OCI-LY1 (cell line): ENCODE data around the gene ST6GAL1.

Experiments
- H2AFZ ChIP-seq: fragments of 200-600 bp; sonication (generic), shearing (Covaris generic); 2 replicates; pipeline ENCODE4 v1.6.0; 2014; ENCODE audit warnings: antibody characterized with exemption, mild to moderate bottlenecking, low read length
- H3F3A ChIP-seq: fragments of 200-600 bp; sonication (generic), shearing (Covaris generic); 2 replicates; pipeline ENCODE4 v1.6.0; 2014; ENCODE audit warnings: mild to moderate bottlenecking, antibody characterized with exemption, low read length, moderate library complexity; ENCODE audit not compliant: insufficient read depth
- H3K27ac ChIP-seq: fragments of 200-600 bp; sonication (generic); 2 replicates; pipeline ENCODE4 v1.5.1; 2014; ENCODE audit warnings: low read length, mixed run types, mild to moderate bottlenecking, low read depth; ENCODE audit not compliant: poor library complexity, severe bottlenecking
- H3K27me3 ChIP-seq: fragments of 200-600 bp; sonication (generic); 2 replicates; pipeline ENCODE4 v1.6.0; 2014; ENCODE audit warnings: antibody characterized with exemption, mild to moderate bottlenecking, low read length, moderate library complexity; ENCODE audit not compliant: insufficient read depth
- H3K36me3 ChIP-seq: fragments of 200-600 bp; sonication (generic); 2 replicates; pipeline ENCODE4 v1.6.1; 2014; ENCODE audit warnings: mild to moderate bottlenecking, antibody characterized with exemption, low read length, moderate library complexity, mixed read lengths; ENCODE audit not compliant: insufficient read depth
- H3K4me1 ChIP-seq: fragments of 200-600 bp; sonication (generic); 2 replicates; pipeline ENCODE4 v1.5.1; 2014; ENCODE audit warnings: mild to moderate bottlenecking, low read length, moderate library complexity; ENCODE audit not compliant: insufficient read depth, severe bottlenecking
- H3K4me2 ChIP-seq: fragments of 200-600 bp; sonication (generic), shearing (Covaris generic); 2 replicates; pipeline ENCODE4 v1.6.1; 2014; ENCODE audit warnings: low read length
- H3K4me3 ChIP-seq: fragments of 200-600 bp; sonication (generic); 2 replicates; pipeline ENCODE4 v1.5.1; 2014; ENCODE audit warnings: low read length, low read depth, mild to moderate bottlenecking, mixed read lengths; ENCODE audit not compliant: poor library complexity, severe bottlenecking
- H3K79me2 ChIP-seq: fragments of 200-600 bp; shearing (Covaris generic); 2 replicates; pipeline ENCODE4 v1.6.1; 2016; ENCODE audit warnings: mixed run types, low read length, mixed read lengths; ENCODE audit not compliant: insufficient read depth
- H3K9ac ChIP-seq: fragments of 200-600 bp; sonication (generic), shearing (Covaris generic); 2 replicates; pipeline ENCODE4 v1.6.1; 2014; ENCODE audit warnings: mild to moderate bottlenecking, low read length, mixed read lengths
- H3K9me2 ChIP-seq: fragments of 200-600 bp; sonication (generic), shearing (Covaris generic); 2 replicates; pipeline ENCODE4 v1.6.1; 2014; ENCODE audit warnings: low read depth, mild to moderate bottlenecking, low read length, mixed read lengths
- H3K9me3 ChIP-seq: fragments of 200-600 bp; shearing (Covaris generic); 2 replicates; pipeline ENCODE4 v1.6.1; 2014; ENCODE audit warnings: low read length, mixed read lengths
- H4K20me1 ChIP-seq: fragments of 200-600 bp; sonication (generic), shearing (Covaris generic); 2 replicates; pipeline ENCODE4 v1.6.0; 2016; ENCODE audit warnings: mild to moderate bottlenecking, low read length; ENCODE audit not compliant: insufficient read depth
- CTCF ChIP-seq: fragments of 200-600 bp; sonication (generic), shearing (Covaris generic); IDR thresholded peaks from 2 replicates; pipeline ENCODE4 v1.5.1; 2017; ENCODE audit warnings: mild to moderate bottlenecking, antibody characterized with exemption, low read length, moderate library complexity, mixed read lengths
- EZH2 ChIP-seq: fragments of 200-600 bp; sonication (generic), shearing (Covaris generic); IDR thresholded peaks from 2 replicates; pipeline ENCODE4 v1.8.0; 2017; ENCODE audit warnings: borderline replicate concordance, mixed run types, mild to moderate bottlenecking, antibody characterized with exemption, low read length, moderate library complexity, mixed read lengths

The ST6GAL1 gene

GRCh38 chr3:187066228-187066995 is 136.1 kb downstream of the ST6GAL1 start:
- Histone ChIP-seq H3K9ac (peak overlapping the region; percentile 81), H3K9me2 (no peaks in the 10 kb centered on the region), H3F3A (0 out of 2 replicates have a peak, but pooled peaks cover under 1% of the 10 kb centered on the region), H3K27ac (peak overlapping the region; percentile 98), H2AFZ (no peak overlapping the region), H3K27me3 (no peaks in the 10 kb centered on the region), H3K79me2 (peaks cover 2% of the 10 kb centered on the region; the same call in 1 of the 2 replicates), H3K4me2 (peak overlapping the region; percentile 69), H3K9me3 (no peaks in the 10 kb centered on the region), H3K4me1 (peaks cover 100% of the 10 kb centered on the region), H3K4me3 (peak overlapping the region; percentile 56), H3K36me3 (peaks cover 72% of the 10 kb centered on the region), H4K20me1 (no peaks in the 10 kb centered on the region)
- TF ChIP-seq CTCF (peak; percentile 95), EZH2 (no peak)

- Histone ChIP-seq H3K4me1 (peaks cover 98% of the 10 kb centered on the region), H3K36me3 (peaks cover 70% of the 10 kb centered on the region)
Observed at GRCh38 chr3:187068787-187069186, 138.5 kb downstream of the ST6GAL1 start.

GRCh38 chr3:187069857-187070516 is 139.7 kb downstream of the ST6GAL1 start:
- Histone ChIP-seq H3K9me3 (no peaks in the 10 kb centered on the region), H3K36me3 (peaks cover 74% of the 10 kb centered on the region), H3K27ac (peak overlapping the region; percentile 98), H2AFZ (no peak overlapping the region), H3K9me2 (no peaks in the 10 kb centered on the region), H3K4me3 (no peak overlapping the region), H4K20me1 (no peaks in the 10 kb centered on the region), H3K79me2 (no peaks in the 10 kb centered on the region), H3K9ac (no peak overlapping the region), H3K4me2 (no peak overlapping the region), H3K4me1 (peaks cover 86% of the 10 kb centered on the region), H3K27me3 (no peaks in the 10 kb centered on the region), H3F3A (no peaks in the 10 kb centered on the region)
- TF ChIP-seq CTCF = no peak

More at GRCh38 chr3:187068787-187069186, 138.5 kb downstream of the ST6GAL1 start:
- Histone ChIP-seq H3F3A (no peaks in the 10 kb centered on the region), H3K4me3 (no peak overlapping the region), H3K9me2 (no peaks in the 10 kb centered on the region), H3K9me3 (no peaks in the 10 kb centered on the region), H3K9ac (no peak overlapping the region; the same call in 1 of the 2 replicates), H3K27ac (peak overlapping the region; percentile 98), H3K4me2 (0 out of 2 replicates have a peak overlapping the region, but pooled peaks have one; percentile 4), H2AFZ (no peak overlapping the region), H3K27me3 (no peaks in the 10 kb centered on the region), H4K20me1 (no peaks in the 10 kb centered on the region), H3K79me2 (no peaks in the 10 kb centered on the region)
- TF ChIP-seq CTCF (no peak), EZH2 (no peak)
